Esophagus (tissue), 2 donors: Measurements from ENCODE around the gene EPHB2. TPM values are rescaled to one million over a fixed set of nuclear protein-coding genes. Genes with fewer than 3 reads are reported as not detected.

Experiments used
- H3K27ac ChIP-seq, 2 donors: one replicate each; pipeline ENCODE4 v1.5.1; 2013; ENCODE audit warnings: low read depth in 2 of 2, mild to moderate bottlenecking in 2 of 2, inconsistent platforms in 1 of 2, low read length in 1 of 2, moderate library complexity in 1 of 2
- H3K27me3 ChIP-seq, 2 donors: one replicate each; pipeline ENCODE4 v1.6.1; 2013; ENCODE audit warnings: low read length in 2 of 2, control low read depth in 1 of 2, mild to moderate bottlenecking in 1 of 2; ENCODE audit not compliant: insufficient read depth in 2 of 2, control insufficient read depth in 1 of 2
- H3K36me3 ChIP-seq, 2 donors: one replicate each; pipeline ENCODE4 v1.6.1; 2013; ENCODE audit warnings: low read length in 1 of 2; ENCODE audit not compliant: control insufficient read depth in 2 of 2, insufficient read depth in 2 of 2
- H3K4me1 ChIP-seq, 2 donors: one replicate each; pipeline ENCODE4 v1.6.1; 2013; ENCODE audit warnings: low read length in 1 of 2; ENCODE audit not compliant: control insufficient read depth in 2 of 2, insufficient read depth in 2 of 2
- H3K4me3 ChIP-seq, 2 donors: one replicate each; pipeline ENCODE4 v1.5.1; 2013; ENCODE audit warnings: low read length in 2 of 2, mild to moderate bottlenecking in 2 of 2, low read depth in 1 of 2, moderate library complexity in 1 of 2
- H3K9me3 ChIP-seq, 2 donors: one replicate each; pipeline ENCODE4 v1.6.1; 2013; ENCODE audit warnings: mild to moderate bottlenecking in 2 of 2, low read depth in 1 of 2, low read length in 1 of 2, moderate library complexity in 1 of 2; ENCODE audit not compliant: control insufficient read depth in 2 of 2, insufficient read depth in 1 of 2
- WGBS, 2 donors: extraction: QIAGEN DNeasy Blood & Tissue Kit; methylation state at CpG; one replicate each; pipeline ENCODE4 v1.1.7; 2013; 5-methylcytosine and 5-hydroxymethylcytosine counted together
- polyA plus RNA-seq, 2 donors: library from polyadenylated mRNA; stranded (reverse); fragments of 200-250 nt; gene quantifications; one replicate each; pipeline ENCODE4 v1.2.3, GENCODE V29; 2013
- donor health status: healthy with polysubstance abuse.
- donor health status: Bipolar disorder and iron deficiency.

The EPHB2 gene
- polyA plus RNA-seq, 2 donors, result 0.08 to 0.16 TPM

GRCh38 chr1:22861764-22862440 is 151.3 kb downstream of the EPHB2 start:
- Histone ChIP-seq H3K9me3 (no peaks in the 10 kb centered on the region), H3K4me3 (no peak overlapping the region), H3K27me3 (no peaks in the 10 kb centered on the region), H3K27ac (no peak overlapping the region), H3K4me1 (no peaks in the 10 kb centered on the region), H3K36me3 (no peaks in the 10 kb centered on the region)
- 68 to 73% methylated on average over 4 of the region's 4 CpGs for WGBS, 2 donors

- H3K27me3 ChIP-seq, result no peaks in the 10 kb centered on the region
- no peak overlapping the region for H3K4me3 ChIP-seq
- no peaks in the 10 kb centered on the region for H3K36me3 ChIP-seq
- H3K9me3 ChIP-seq, result no peaks in the 10 kb centered on the region
- H3K27ac ChIP-seq, result no peak overlapping the region
- WGBS, 2 donors, result 92 to 95% methylated on average over 9 of the region's 9 CpGs
- H3K4me1 ChIP-seq, result no peaks in the 10 kb centered on the region
These were observed 152.1 kb downstream of the EPHB2 start for GRCh38 chr1:22862752-22863151.

GRCh38 chr1:22863766-22864165 is 153.1 kb downstream of the EPHB2 start:
- no peak overlapping the region for H3K4me3 ChIP-seq
- no peak overlapping the region for H3K27ac ChIP-seq
- no peaks in the 10 kb centered on the region for H3K36me3 ChIP-seq
- no peaks in the 10 kb centered on the region for H3K4me1 ChIP-seq
- peaks cover 0 to 5% of the 10 kb centered on the region in 2 donors for H3K9me3 ChIP-seq
- H3K27me3 ChIP-seq, result no peaks in the 10 kb centered on the region
- 90 to 95% methylated on average over 7 of the region's 7 CpGs for WGBS, 2 donors

- H3K4me3 ChIP-seq, result no peak overlapping the region
- 96 to 97% methylated on average over 24 of the region's 24 CpGs for WGBS, 2 donors
- no peaks in the 10 kb centered on the region for H3K36me3 ChIP-seq
- H3K27me3 ChIP-seq, result no peaks in the 10 kb centered on the region
- no peaks in the 10 kb centered on the region for H3K4me1 ChIP-seq
- H3K27ac ChIP-seq, result no peak overlapping the region
- peaks cover 0 to 5% of the 10 kb centered on the region in 2 donors for H3K9me3 ChIP-seq
These were observed 154.2 kb downstream of the EPHB2 start for GRCh38 chr1:22864886-22865285.

- Histone ChIP-seq H3K27ac (no peak overlapping the region), H3K4me1 (peaks cover 0 to 6% of the 10 kb centered on the region in 2 donors), H3K27me3 (no peaks in the 10 kb centered on the region), H3K4me3 (no peak overlapping the region), H3K36me3 (no peaks in the 10 kb centered on the region), H3K9me3 (peaks cover 0 to 5% of the 10 kb centered on the region in 2 donors)
- WGBS, 2 donors, result 65 to 70% methylated on average over 5 of the region's 5 CpGs
These were observed 155.1 kb downstream of the EPHB2 start for GRCh38 chr1:22865736-22866135.

- Histone ChIP-seq H3K36me3 (no peaks in the 10 kb centered on the region), H3K27ac (no peak overlapping the region), H3K4me3 (no peak overlapping the region), H3K9me3 (peaks cover 0 to 5% of the 10 kb centered on the region in 2 donors), H3K27me3 (no peaks in the 10 kb centered on the region), H3K4me1 (peaks cover 0 to 9% of the 10 kb centered on the region in 2 donors)
- WGBS, 2 donors, result 97 to 99% methylated on average over 5 of the region's 5 CpGs
These were observed 156.2 kb downstream of the EPHB2 start for GRCh38 chr1:22866868-22867267.

GRCh38 chr1:22868331-22868730 is 157.7 kb downstream of the EPHB2 start:
- 81 to 85% methylated on average over 3 of the region's 3 CpGs for WGBS, 2 donors

GRCh38 chr1:22869325-22869724 is 158.7 kb downstream of the EPHB2 start:
- Histone ChIP-seq H3K36me3 (no peaks in the 10 kb centered on the region), H3K27me3 (no peaks in the 10 kb centered on the region), H3K4me3 (no peak overlapping the region), H3K9me3 (peaks cover 0 to 5% of the 10 kb centered on the region in 2 donors), H3K4me1 (peaks cover 2 to 18% of the 10 kb centered on the region in 2 donors), H3K27ac (no peak overlapping the region)
- WGBS, 2 donors, result 80 to 92% methylated on average over 1 of the region's 1 CpG

More at GRCh38 chr1:22868331-22868730, 157.7 kb downstream of the EPHB2 start:
- no peak overlapping the region for H3K27ac ChIP-seq
- H3K4me1 ChIP-seq, result peaks cover 2 to 16% of the 10 kb centered on the region in 2 donors
- H3K27me3 ChIP-seq, result no peaks in the 10 kb centered on the region
- peaks cover 0 to 5% of the 10 kb centered on the region in 2 donors for H3K9me3 ChIP-seq
- no peak overlapping the region for H3K4me3 ChIP-seq
- H3K36me3 ChIP-seq, result no peaks in the 10 kb centered on the region

- H3K36me3 ChIP-seq, result no peaks in the 10 kb centered on the region
- no peaks in the 10 kb centered on the region for H3K27me3 ChIP-seq
- H3K27ac ChIP-seq, result no peak overlapping the region
- H3K4me3 ChIP-seq, result no peak overlapping the region
- 38 to 49% methylated on average over 15 of the region's 15 CpGs for WGBS, 2 donors
- H3K4me1 ChIP-seq, result peaks cover 2 to 18% of the 10 kb centered on the region in 2 donors
- peaks cover 0 to 5% of the 10 kb centered on the region in 2 donors for H3K9me3 ChIP-seq
These were observed 159.7 kb downstream of the EPHB2 start for GRCh38 chr1:22870201-22870871.
